Fibroblast of pulmonary artery (primary cell): ENCODE data around the gene OPRL1.
A peak's percentile ranks its signal among the peaks of the same experiment; 100 is the strongest.

Experiments
- DNase-seq: peaks from one replicate; pipeline ENCODE4 v3.0.0-alpha.2; 2010; ENCODE audit warnings: low read depth
- H3K4me3 ChIP-seq: replicated peaks from 2 replicates; pipeline ENCODE4 v1.5.1; 2011; ENCODE audit warnings: low read depth, mild to moderate bottlenecking, control low read depth, low read length, moderate library complexity
- TF ChIP-seq, protein P1 (sequence below): IDR thresholded peaks from 2 replicates; pipeline ENCODE4 v1.5.1; 2011; ENCODE audit warnings: mild to moderate bottlenecking, control low read depth, low read length, inconsistent platforms; ENCODE audit errors: missing control alignments

The OPRL1 gene

DNA sequence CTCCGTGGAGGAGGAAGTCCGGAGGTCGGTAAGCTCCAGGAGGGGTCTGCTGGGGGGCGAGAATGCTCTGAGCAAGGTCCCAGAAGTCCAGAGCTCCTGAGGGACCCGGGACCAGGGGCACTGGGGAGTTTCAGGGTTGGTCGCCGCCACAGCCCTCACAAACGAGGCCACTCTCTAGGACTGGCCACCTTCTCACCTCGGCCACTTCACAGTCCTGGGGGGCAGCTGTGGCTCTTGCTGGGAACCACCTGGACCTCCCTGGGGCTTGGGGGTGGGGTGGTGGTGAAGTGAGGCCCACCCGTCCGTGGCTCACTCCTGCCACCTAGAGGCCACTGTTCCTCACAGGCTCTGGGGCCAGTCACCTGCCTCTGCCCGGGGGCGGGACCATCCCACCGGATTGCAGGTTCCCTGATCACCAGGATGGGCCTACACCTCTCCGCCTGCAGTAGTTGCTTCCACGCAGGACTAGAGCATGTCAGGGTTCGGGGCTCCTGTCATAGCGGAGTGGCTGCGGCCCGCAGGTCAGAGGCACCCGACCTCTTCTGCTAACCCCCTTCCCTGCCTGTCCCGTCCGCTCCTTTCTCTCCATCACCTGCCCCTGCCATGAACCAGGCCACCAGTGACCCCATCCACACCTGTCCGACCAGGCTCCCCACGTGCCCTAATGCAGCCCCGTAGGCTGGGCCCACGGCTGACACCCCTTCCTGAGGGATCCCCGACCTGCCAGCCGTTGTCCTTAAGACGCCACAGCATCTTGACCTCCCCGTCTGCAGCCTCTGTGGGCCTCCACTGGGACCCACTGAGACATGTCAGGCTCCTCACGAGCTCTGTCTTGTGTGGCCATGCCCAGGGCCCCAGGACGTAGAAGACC is 22.0 kb upstream of the OPRL1 start:
- TF ChIP-seq, protein P1, sequence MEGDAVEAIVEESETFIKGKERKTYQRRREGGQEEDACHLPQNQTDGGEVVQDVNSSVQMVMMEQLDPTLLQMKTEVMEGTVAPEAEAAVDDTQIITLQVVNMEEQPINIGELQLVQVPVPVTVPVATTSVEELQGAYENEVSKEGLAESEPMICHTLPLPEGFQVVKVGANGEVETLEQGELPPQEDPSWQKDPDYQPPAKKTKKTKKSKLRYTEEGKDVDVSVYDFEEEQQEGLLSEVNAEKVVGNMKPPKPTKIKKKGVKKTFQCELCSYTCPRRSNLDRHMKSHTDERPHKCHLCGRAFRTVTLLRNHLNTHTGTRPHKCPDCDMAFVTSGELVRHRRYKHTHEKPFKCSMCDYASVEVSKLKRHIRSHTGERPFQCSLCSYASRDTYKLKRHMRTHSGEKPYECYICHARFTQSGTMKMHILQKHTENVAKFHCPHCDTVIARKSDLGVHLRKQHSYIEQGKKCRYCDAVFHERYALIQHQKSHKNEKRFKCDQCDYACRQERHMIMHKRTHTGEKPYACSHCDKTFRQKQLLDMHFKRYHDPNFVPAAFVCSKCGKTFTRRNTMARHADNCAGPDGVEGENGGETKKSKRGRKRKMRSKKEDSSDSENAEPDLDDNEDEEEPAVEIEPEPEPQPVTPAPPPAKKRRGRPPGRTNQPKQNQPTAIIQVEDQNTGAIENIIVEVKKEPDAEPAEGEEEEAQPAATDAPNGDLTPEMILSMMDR, result peak; percentile 84
- no peak overlapping the region for H3K4me3 ChIP-seq
- peak; percentile 70 for DNase-seq

DNA sequence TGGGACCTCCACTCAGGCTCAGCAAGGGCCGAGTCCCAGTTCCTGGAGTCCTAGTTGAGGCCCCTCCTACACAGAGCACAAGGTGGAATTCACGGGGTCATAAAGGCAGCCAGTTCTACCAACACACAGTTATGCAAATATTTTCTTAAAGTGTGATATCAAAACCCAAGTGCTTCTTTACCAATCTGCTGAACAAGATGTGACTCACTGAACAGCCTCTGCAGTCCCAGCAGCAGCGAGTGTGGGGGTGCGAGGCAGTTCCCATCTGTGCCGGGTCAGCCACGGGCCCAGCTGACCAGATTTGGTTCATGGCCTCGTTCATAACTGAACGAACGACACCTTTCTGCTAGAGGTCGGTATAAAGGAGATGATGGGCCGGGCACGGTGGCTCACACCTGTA is 21.3 kb upstream of the OPRL1 start:
- H3K4me3 ChIP-seq, result no peak overlapping the region
- TF ChIP-seq, protein P1, result no peak
- no peak for DNase-seq

GRCh38 chr20:64062276-64062595 is 17.6 kb upstream of the OPRL1 start:
- DNase-seq, result no peak
- TF ChIP-seq, protein P1, result no peak
- peak overlapping the region; percentile 87 for H3K4me3 ChIP-seq

DNA sequence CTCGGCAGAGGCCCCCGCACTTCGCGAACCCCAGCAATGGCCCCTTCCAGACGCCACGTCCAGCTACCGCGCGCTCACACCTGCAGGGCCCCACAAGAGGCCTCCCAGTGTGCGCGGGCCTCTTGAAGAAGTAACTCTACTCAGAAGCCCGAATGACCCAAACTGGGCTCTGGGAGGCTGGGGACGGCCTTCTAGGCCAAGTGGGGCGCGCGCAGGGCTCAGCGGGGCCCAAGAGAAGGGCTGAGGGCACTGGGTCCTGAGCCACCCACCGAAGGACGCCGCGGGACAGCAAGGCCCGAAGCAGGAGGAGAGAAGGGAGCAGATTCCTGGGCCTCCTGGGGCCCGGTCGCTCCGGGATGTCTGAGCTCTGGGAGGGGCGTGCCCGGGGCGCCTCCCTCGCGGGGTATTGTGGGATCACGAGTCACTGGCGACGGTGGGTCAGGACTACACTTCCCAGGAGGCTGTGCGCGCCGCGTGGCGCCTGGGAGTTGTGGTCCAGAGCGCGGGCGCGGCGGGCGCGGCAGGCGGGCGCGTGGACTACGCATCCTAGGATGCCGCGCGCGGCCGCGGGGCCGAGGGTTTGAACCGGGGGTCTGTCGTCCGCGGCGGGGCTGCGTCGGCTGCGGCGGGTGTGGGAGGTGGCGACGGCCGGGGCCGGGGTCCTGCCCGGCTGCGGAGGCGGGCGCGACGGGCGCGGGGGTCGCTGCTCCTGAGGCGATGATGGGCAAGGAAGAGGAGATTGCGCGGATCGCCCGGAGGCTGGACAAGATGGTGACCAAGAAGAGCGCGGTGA is 17.1 kb upstream of the OPRL1 start, which contains the start of gene TCEA2:
Gene TCEA2, plus strand, starts transcription at position 603 of the 793 bp plus-strand sequence. Its CDS starts 115 bp downstream, at position 718.
- peak within 1 kb of the TSS; percentile 87 for H3K4me3 ChIP-seq
- peak; percentile 96 for DNase-seq
- TF ChIP-seq, protein P1, result no peak

DNA sequence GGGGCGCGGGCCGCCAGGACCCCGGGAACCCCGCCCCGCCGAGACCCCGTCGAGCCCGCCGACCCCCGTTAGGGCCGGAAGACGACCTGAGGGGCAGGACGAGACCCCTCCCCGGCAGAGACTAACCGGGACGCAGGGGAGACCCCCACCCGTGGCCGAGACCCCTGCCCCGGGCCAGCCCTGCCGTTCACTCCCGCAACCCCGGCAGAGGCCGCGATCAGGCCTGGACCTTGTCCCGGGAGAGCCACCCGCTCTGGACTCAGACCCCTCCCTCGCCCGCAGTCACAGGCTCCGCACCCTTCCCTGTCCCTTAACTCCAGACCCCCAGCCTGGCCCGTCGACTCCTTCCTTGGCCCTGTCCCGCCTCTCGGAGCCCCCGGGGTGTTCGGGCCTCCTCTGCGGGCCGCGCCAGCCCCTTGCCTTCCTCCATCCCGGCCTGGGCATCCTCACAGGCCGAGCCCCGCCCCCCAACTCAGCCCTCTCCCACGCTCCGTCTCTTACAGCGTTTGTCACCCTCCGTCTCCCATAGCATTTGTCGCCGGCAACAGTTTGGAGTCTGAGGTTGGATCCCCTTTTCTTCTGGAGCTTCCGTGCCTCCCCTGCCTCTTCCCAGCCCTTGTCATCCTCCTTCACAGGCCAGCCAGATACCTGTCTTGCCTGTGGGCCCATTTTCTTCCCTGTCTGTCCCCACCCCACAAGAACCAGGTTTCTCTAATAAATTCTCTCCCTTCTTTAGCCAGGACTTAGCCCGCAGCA is 16.3 kb upstream of the OPRL1 start:
- TF ChIP-seq, protein P1, result no peak
- no peak for DNase-seq
- peak overlapping the region; percentile 87 for H3K4me3 ChIP-seq

DNA sequence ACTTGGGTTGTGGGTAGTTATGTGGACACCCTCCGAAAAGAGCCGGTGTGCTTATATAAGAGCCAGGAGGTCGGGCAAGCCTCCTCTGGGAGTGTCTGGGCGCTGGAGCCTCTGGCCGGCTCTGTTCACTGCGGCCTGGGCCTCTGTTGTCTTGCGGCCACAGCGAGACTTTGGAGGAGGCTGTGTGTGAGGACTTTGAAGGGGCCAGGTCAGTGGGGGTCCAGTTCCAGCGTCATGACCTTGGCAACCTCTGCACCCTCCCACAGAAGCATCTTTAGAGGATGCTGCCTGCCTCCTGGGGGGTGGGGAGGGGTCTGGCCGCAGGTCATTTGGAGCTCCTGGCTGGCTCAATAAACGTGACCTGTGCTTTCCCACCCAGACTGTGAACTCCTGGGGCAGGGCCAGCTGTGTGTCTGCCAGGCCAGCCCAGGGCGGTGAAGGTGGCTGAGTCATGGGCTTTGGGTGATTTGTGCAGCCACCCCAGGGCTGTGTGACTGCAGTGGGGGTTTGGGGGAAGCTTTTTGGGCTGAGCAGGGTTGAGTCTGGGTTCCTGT is 15.7 kb upstream of the OPRL1 start:
- TF ChIP-seq, protein P1, result no peak
- DNase-seq, result no peak
- H3K4me3 ChIP-seq, result peak overlapping the region; percentile 87
